Nephron progenitor cell (in vitro differentiated cells): ENCODE measurements around the gene CDKAL1.

Source experiments
- DNase-seq: peaks from one replicate; pipeline ENCODE4 v3.0.0; 2021
- H3K27ac Mint-ChIP-seq: 2 replicates; pipeline ENCODE4 v1.8.0; 2021; ENCODE audit warnings: mild to moderate bottlenecking, moderate library complexity, mixed read lengths
- H3K27me3 Mint-ChIP-seq: 2 replicates; pipeline ENCODE4 v1.8.0; 2021; ENCODE audit warnings: mild to moderate bottlenecking, low read depth, mixed read lengths; ENCODE audit not compliant: poor library complexity
- H3K36me3 Mint-ChIP-seq: 2 replicates; pipeline ENCODE4 v1.8.0; 2021; ENCODE audit warnings: low read depth, mixed read lengths
- H3K4me1 Mint-ChIP-seq: 2 replicates; pipeline ENCODE4 v1.8.0; 2021; ENCODE audit warnings: mixed read lengths
- H3K4me3 Mint-ChIP-seq: 2 replicates; pipeline ENCODE4 v1.8.0; 2021; ENCODE audit warnings: mild to moderate bottlenecking, moderate library complexity, mixed read lengths
- H3K9me3 Mint-ChIP-seq: 2 replicates; pipeline ENCODE4 v1.8.0; 2021; ENCODE audit warnings: mild to moderate bottlenecking, moderate library complexity, mixed read lengths
- TF ChIP-seq, protein P1 (sequence below): fragments of 200-600 bp; sonication (generic); IDR thresholded peaks from 2 replicates; pipeline ENCODE4 v1.5.0; 2021; ENCODE audit warnings: antibody characterized with exemption

CDKAL1 gene

DNA sequence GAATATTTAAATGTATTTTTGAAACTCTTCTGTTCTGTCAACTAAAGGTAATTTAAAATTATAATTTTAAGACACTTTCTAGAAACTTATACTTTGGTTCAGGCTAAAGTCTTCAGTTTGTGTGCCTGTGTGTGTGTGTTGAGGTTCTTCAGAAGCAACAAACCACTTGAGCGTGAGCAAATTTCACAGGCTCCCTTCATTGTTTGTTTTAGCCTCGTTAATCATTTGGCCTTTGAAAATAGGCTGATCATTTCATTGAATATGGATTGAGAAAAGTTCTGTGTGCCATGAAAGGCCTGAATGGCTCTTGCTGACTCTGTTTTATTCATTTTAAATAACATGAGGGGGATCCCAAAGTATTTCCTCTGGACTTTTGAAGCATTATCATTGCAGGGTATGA lies 420.1 kb downstream of the CDKAL1 start:
- Mint-ChIP-seq H3K27ac (peak overlapping the region; percentile 62), H3K4me3 (no peak overlapping the region), H3K27me3 (peaks cover 3% of the 10 kb centered on the region), H3K36me3 (peaks cover 19% of the 10 kb centered on the region), H3K4me1 (peaks cover 31% of the 10 kb centered on the region), H3K9me3 (no peaks in the 10 kb centered on the region)
- TF ChIP-seq, protein P1, sequence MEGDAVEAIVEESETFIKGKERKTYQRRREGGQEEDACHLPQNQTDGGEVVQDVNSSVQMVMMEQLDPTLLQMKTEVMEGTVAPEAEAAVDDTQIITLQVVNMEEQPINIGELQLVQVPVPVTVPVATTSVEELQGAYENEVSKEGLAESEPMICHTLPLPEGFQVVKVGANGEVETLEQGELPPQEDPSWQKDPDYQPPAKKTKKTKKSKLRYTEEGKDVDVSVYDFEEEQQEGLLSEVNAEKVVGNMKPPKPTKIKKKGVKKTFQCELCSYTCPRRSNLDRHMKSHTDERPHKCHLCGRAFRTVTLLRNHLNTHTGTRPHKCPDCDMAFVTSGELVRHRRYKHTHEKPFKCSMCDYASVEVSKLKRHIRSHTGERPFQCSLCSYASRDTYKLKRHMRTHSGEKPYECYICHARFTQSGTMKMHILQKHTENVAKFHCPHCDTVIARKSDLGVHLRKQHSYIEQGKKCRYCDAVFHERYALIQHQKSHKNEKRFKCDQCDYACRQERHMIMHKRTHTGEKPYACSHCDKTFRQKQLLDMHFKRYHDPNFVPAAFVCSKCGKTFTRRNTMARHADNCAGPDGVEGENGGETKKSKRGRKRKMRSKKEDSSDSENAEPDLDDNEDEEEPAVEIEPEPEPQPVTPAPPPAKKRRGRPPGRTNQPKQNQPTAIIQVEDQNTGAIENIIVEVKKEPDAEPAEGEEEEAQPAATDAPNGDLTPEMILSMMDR: no peak
- no peak for DNase-seq

DNA sequence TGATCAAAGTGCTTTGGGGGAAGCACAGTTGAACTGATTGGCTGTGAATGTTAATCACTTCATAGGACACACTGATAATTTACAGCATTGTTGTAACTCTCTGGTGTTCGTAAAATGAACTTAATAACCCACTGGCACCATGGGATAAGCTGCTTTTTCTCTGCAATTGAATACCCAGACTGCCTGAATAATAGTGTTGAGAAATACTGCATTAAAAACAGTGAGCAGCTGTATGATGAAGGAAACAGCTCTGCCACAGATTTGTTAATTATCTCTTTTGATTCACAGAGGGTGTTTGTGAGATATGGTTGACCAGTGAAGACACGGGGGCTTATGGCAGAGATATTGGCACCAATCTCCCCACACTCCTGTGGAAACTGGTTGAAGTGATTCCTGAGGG lies 420.9 kb downstream of the CDKAL1 start:
- H3K27ac Mint-ChIP-seq: peak overlapping the region; percentile 5
- TF ChIP-seq, protein P1: no peak
- no peak for DNase-seq
- H3K4me1 Mint-ChIP-seq: peaks cover 31% of the 10 kb centered on the region
- H3K4me3 Mint-ChIP-seq: no peak overlapping the region
- no peaks in the 10 kb centered on the region for H3K9me3 Mint-ChIP-seq
- peaks cover 13% of the 10 kb centered on the region for H3K36me3 Mint-ChIP-seq
- peaks cover 3% of the 10 kb centered on the region for H3K27me3 Mint-ChIP-seq

DNA sequence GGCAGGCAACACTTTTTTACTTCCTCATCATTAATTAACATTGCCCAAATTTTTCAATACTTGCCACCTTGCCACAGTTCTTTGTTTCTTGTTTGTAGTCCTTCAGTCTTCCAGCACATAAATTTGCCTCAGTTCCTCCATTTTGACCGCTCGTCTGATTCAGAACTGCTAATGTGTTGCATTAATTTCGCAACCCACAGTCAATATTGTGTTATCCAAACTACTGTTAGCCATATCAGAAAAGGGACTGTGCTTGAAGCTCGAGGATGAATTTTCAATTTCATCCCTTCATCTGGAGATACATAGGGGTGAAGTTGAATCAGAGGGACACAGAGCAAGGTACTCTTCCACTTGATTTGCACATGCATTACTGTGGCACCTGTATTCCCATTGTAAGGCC lies 421.5 kb downstream of the CDKAL1 start:
- peaks cover under 1% of the 10 kb centered on the region for H3K27me3 Mint-ChIP-seq
- TF ChIP-seq, protein P1: no peak
- peaks cover 31% of the 10 kb centered on the region for H3K4me1 Mint-ChIP-seq
- H3K36me3 Mint-ChIP-seq: peaks cover 15% of the 10 kb centered on the region
- no peak overlapping the region for H3K4me3 Mint-ChIP-seq
- H3K9me3 Mint-ChIP-seq: no peaks in the 10 kb centered on the region
- peak overlapping the region; percentile 5 for H3K27ac Mint-ChIP-seq
- DNase-seq: no peak

DNA sequence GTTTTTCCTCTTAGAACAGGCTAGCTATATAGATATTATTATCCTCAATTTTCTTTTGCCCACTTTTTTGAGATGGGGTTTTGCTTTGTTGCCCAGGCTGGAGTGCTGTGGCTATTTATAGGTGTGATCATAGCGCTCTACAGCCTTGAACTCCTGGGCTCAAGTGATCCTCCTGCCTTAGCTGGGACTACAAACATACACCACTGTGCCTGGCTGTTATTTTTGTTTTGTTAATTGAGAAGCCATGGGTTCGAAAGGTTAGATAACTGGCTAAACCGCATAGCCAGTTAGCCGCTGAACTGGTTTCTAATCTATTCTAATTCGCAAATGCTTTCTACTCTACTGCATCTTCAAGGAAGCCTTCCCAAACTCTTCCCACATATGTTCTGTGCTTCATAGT lies 425.8 kb downstream of the CDKAL1 start:
- TF ChIP-seq, protein P1: no peak
- DNase-seq: no peak
- Mint-ChIP-seq H3K27me3 (no peaks in the 10 kb centered on the region), H3K27ac (no peak overlapping the region), H3K4me1 (peaks cover 9% of the 10 kb centered on the region), H3K4me3 (no peak overlapping the region), H3K36me3 (peaks cover 16% of the 10 kb centered on the region), H3K9me3 (no peaks in the 10 kb centered on the region)

DNA sequence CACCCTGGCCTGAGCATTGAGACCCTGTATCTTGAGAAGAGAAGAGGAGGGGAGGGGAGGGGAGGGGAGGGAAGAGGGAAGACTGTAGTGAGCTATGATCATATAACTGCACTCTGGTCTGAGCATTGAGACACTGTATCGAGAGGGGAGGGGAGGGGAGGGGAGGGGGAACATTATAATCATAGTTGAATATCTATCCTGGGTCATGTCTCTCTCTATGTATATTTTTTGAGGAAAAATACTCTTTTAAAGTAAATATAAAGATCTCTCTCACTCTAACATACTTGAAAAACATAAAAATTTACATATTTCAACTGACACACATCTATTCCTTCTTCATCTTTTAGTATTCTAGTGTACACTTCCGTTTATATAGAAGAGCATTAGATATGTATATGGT lies 431.0 kb downstream of the CDKAL1 start:
- Mint-ChIP-seq H3K4me1 (no peaks in the 10 kb centered on the region), H3K9me3 (peaks cover 27% of the 10 kb centered on the region), H3K27me3 (no peaks in the 10 kb centered on the region), H3K36me3 (peaks cover 33% of the 10 kb centered on the region), H3K27ac (no peak overlapping the region), H3K4me3 (no peak overlapping the region)
- TF ChIP-seq, protein P1: no peak
- no peak for DNase-seq

DNA sequence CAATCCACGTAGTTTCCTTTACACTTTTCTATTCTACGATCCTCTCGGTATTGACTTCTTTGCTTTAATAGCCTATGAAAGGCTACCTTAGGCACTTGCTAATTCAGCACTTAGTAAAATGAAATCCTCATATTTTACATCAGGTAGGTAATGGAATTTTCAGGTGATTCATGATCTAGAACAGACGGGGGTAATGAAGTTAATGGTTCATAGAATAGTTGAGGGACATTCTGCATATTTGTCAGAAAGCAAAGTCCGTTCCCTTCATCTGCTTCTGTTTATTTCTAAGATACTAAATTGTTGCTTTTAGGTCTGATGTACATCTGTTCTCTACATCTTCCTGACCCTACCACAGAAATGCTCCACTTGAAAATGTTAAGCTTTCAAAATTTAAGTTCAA lies 431.7 kb downstream of the CDKAL1 start:
- TF ChIP-seq, protein P1: no peak
- no peak overlapping the region for H3K27ac Mint-ChIP-seq

More for the DNA sequence above, 431.7 kb downstream of the CDKAL1 start:
- peaks cover 34% of the 10 kb centered on the region for H3K9me3 Mint-ChIP-seq
- H3K4me3 Mint-ChIP-seq: no peak overlapping the region
- no peak for DNase-seq
- no peaks in the 10 kb centered on the region for H3K4me1 Mint-ChIP-seq
- H3K27me3 Mint-ChIP-seq: no peaks in the 10 kb centered on the region
- H3K36me3 Mint-ChIP-seq: peaks cover 35% of the 10 kb centered on the region
